ENCODE results near the gene BCL2L11. TPM values are rescaled to one million over a fixed set of nuclear protein-coding genes. Genes with fewer than 3 reads are reported as not detected.
A peak's percentile ranks its signal among the peaks of the same experiment; 100 is the strongest.

The BCL2L11 gene
- total RNA-seq, 1 experiment from 2014 or later = 21.2 TPM

DNA sequence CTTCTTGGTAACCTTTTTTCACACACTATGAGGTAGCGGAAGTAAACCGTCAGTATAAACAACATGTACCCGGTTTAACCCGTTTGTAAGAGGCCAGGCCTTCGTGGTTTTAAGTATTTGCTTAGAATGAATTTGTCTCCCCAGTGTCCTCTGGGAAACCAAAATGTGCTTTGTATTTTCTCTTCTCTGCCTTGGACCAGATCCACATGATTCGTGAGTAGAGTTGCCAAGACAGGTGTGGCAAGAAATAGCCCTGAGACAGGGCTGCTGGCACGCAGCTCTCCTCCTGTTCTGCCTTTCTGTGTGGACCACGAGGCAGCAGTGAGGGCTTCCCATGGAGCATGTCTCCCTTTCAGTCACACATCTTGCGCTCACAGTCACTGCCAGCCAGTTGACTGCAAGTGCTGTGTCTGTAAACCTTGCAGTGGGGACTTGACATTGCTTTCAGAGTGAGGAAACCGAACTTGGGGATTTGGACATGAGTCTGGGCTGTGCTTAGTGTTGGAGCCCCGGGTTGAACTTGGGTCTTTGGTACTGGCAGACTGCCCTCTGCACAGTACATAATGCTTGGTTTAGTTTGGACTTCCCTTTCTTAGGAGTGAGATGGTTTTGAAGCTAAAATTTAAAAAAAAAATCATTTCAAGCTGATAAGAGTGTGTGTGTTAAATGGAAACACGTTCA, 19.1 kb downstream of the BCL2L11 start:
- Histone ChIP-seq H3K27me3 (ENCODE audit: insufficient read depth, low read length) (no peaks in the 10 kb centered on the region), H3K79me2 (ENCODE audit: insufficient read depth, low read length) (no peaks in the 10 kb centered on the region; the same call in 1 of the 2 replicates), H3K9me3 (ENCODE audit: control insufficient read depth, low read depth, low read length) (no peaks in the 10 kb centered on the region), H3K56ac (ENCODE audit: insufficient read length, low read depth, low read length) (no peak overlapping the region), H4K5ac (ENCODE audit: insufficient read length, low read depth, low read length) (no peak overlapping the region), H3K9ac (ENCODE audit: extremely low read depth, insufficient read length, low read length) (no peak overlapping the region), H3K18ac (ENCODE audit: insufficient read length, low read depth, low read length) (no peak overlapping the region), H3K4me1 (ENCODE audit: insufficient read depth, low read length) (no peaks in the 10 kb centered on the region), H3K4ac (ENCODE audit: low read depth, low read length) (no peak overlapping the region), H4K91ac (ENCODE audit: insufficient read length, low read depth, low read length) (no peak overlapping the region), H2BK120ac (ENCODE audit: low read depth, low read length, poor library complexity, severe bottlenecking) (no peak overlapping the region), H4K8ac (replicated peaks; ENCODE audit: insufficient read length, low read depth, low read length) (no peak overlapping the region), H2AFZ (ENCODE audit: low read length) (no peak overlapping the region), H4K20me1 (ENCODE audit: control insufficient read depth, insufficient read depth, insufficient read length) (no peaks in the 10 kb centered on the region), H3T11ph (ENCODE audit: low read length) (no peak overlapping the region), H2BK20ac (ENCODE audit: low read depth, low read length, poor library complexity, severe bottlenecking) (no peak overlapping the region), H3K27ac (ENCODE audit: insufficient read length, low read depth, low read length) (no peak overlapping the region), H2BK15ac (ENCODE audit: low read depth, low read length) (no peak overlapping the region), H3K23me2 (ENCODE audit: insufficient read length, low read depth, low read length, poor library complexity, severe bottlenecking) (no peaks in the 10 kb centered on the region), H3K4me2 (ENCODE audit: insufficient read depth, insufficient read length, low read length) (no peak overlapping the region), H3K14ac (ENCODE audit: insufficient read depth, low read length) (no peak overlapping the region), H2AK5ac (ENCODE audit: insufficient read length, low read length) (no peak overlapping the region), H3K23ac (ENCODE audit: insufficient read length, low read depth, low read length) (no peak overlapping the region), H2BK12ac (ENCODE audit: insufficient read length, low read depth, low read length) (no peak overlapping the region), H3K79me1 (ENCODE audit: insufficient read depth, low read depth, low read length, poor library complexity, severe bottlenecking) (no peaks in the 10 kb centered on the region), H2BK5ac (ENCODE audit: insufficient read length, low read length) (no peak overlapping the region)
- H3K36me3 Mint-ChIP-seq (ENCODE audit: insufficient read depth in 1 of 3, low read depth in 3 of 3) = peaks cover 24 to 66% (median 54%) of the 10 kb centered on the region in 3 experiments
- no peaks in the 10 kb centered on the region for H3K9me3 Mint-ChIP-seq
- no peaks in the 10 kb centered on the region for H3K27me3 Mint-ChIP-seq (ENCODE audit: low read depth)
- TF ChIP-seq, protein P1, sequence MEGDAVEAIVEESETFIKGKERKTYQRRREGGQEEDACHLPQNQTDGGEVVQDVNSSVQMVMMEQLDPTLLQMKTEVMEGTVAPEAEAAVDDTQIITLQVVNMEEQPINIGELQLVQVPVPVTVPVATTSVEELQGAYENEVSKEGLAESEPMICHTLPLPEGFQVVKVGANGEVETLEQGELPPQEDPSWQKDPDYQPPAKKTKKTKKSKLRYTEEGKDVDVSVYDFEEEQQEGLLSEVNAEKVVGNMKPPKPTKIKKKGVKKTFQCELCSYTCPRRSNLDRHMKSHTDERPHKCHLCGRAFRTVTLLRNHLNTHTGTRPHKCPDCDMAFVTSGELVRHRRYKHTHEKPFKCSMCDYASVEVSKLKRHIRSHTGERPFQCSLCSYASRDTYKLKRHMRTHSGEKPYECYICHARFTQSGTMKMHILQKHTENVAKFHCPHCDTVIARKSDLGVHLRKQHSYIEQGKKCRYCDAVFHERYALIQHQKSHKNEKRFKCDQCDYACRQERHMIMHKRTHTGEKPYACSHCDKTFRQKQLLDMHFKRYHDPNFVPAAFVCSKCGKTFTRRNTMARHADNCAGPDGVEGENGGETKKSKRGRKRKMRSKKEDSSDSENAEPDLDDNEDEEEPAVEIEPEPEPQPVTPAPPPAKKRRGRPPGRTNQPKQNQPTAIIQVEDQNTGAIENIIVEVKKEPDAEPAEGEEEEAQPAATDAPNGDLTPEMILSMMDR (conservative IDR thresholded peaks at IDR 0.05) = no peak
- whole genome bisulfite sequencing (ENCODE audit: extremely low coverage, insufficient read length, low lambda C conversion rate) = no CpG with 5 or more reads among the region's 12 CpGs
- H3K4me1 Mint-ChIP-seq = peaks cover 11 to 21% of the 10 kb centered on the region in 2 experiments
- peak overlapping the region in 1 of 3 experiments; percentile 31; a peak in 1 of 7 replicates for H3K27ac Mint-ChIP-seq
- DNase-seq = no peak
- H3K4me3 Mint-ChIP-seq = no peak overlapping the region

Data from H9 (cell line).